ENCODE measurements around the gene SH3PXD2A. TPM values are rescaled to one million over a fixed set of nuclear protein-coding genes. Genes with fewer than 3 reads are reported as not detected.

The SH3PXD2A gene
- total RNA-seq, 4 donors from 2014 or later, result 55.7 to 71.8 (median 66.8) TPM

GRCh38 chr10:103626178-103626577, 229.2 kb downstream of the SH3PXD2A start:
- Histone ChIP-seq H3K27ac (no peak overlapping the region), H3K9me3 (no peaks in the 10 kb centered on the region), H3K36me3 (peaks cover 67% of the 10 kb centered on the region), H3K27me3 (no peaks in the 10 kb centered on the region), H3K4me1 (peaks cover 29% of the 10 kb centered on the region), H3K4me3 (no peak overlapping the region)
- TF ChIP-seq CTCF (IDR thresholded peaks at IDR 0.05) (no peak), EP300 (IDR thresholded peaks at IDR 0.05) (no peak), POLR2AphosphoS5 (IDR thresholded peaks at IDR 0.05) (no peak), POLR2A (IDR thresholded peaks at IDR 0.05) (no peak)
- WGBS, result 63% methylated on average over 6 of the region's 11 CpGs
- no peak for DNase-seq (ENCODE audit: low spot score in 2 of 2)

DNA sequence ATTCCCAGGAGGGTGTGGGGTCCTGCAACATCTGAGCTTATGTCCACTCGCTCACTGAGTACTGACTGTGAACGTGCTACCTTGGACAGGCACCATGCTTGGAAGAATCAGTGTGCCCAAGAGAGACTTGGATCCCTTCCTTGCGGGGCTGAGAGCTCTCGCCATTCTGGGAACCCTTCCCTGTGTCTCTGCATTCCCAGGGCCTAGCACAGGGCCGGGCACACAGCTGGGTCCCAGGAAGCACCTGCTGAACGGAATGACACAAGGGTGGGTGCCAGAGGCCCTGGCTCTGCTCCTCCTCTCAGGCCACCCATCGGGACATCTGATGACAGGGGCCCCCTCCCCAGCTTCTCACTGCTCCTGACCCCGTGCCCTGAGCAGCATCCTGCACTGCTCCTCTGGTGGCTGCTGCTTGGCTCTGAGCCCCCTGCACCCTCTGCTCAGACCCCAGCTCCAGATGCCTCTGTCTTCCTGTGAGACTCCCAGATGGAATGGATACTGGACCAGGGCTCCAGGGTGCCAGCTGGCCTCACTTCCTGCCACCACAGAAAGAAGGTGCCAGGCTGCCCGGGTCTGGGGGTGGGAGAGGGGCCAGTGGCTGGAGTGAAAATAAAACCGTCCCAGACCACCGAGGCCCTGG, 232.3 kb downstream of the SH3PXD2A start:
- peaks cover 57% of the 10 kb centered on the region for H3K4me1 ChIP-seq
- TF ChIP-seq EP300 (IDR thresholded peaks at IDR 0.05), result no peak
- TF ChIP-seq POLR2A (IDR thresholded peaks at IDR 0.05), result no peak
- TF ChIP-seq POLR2AphosphoS5 (IDR thresholded peaks at IDR 0.05), result no peak
- TF ChIP-seq CTCF (IDR thresholded peaks at IDR 0.05), result no peak
- peaks cover 91% of the 10 kb centered on the region for H3K36me3 ChIP-seq
- H3K27me3 ChIP-seq, result no peaks in the 10 kb centered on the region
- no peak overlapping the region for H3K4me3 ChIP-seq
- WGBS, result 72% methylated on average over 9 of the region's 11 CpGs
- no peak for DNase-seq (ENCODE audit: low spot score in 2 of 2)
- H3K27ac ChIP-seq, result no peak overlapping the region
- H3K9me3 ChIP-seq, result no peaks in the 10 kb centered on the region

- no peak for DNase-seq (ENCODE audit: low spot score in 2 of 2)
- 84% methylated on average over 18 of the region's 18 CpGs for WGBS
- Histone ChIP-seq H3K27me3 (no peaks in the 10 kb centered on the region), H3K4me1 (peaks cover 64% of the 10 kb centered on the region), H3K9me3 (no peaks in the 10 kb centered on the region), H3K4me3 (no peak overlapping the region), H3K36me3 (peaks cover 85% of the 10 kb centered on the region), H3K27ac (peak overlapping the region; percentile 59)
- TF ChIP-seq CTCF (IDR thresholded peaks at IDR 0.05) (no peak), POLR2A (IDR thresholded peaks at IDR 0.05) (no peak), POLR2AphosphoS5 (IDR thresholded peaks at IDR 0.05) (no peak), EP300 (IDR thresholded peaks at IDR 0.05) (no peak)
Measured at GRCh38 chr10:103622286-103622685, 233.1 kb downstream of the SH3PXD2A start.

DNA sequence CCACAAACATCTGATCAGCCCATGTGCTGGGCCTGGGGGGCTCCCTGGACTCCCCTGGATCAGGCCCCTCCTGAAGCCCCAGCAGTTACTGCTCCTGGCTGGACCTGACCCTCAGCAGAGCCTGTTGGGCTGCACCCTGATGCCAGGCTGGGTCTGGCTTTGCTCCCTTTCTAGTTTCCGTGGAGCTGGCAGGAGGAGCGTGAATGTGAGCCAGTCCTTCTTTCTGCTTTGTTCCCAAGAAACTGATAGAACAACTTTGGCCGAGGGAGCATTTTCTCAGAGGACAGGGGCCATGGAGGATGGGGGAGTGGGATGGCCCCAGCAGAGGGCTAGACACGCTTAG, 233.6 kb downstream of the SH3PXD2A start:
- 42% methylated on average over 4 of the region's 4 CpGs for WGBS
- no peak for DNase-seq (ENCODE audit: low spot score in 2 of 2)
- TF ChIP-seq EP300 (IDR thresholded peaks at IDR 0.05) (no peak), CTCF (IDR thresholded peaks at IDR 0.05) (no peak)
- peak overlapping the region; percentile 59 for H3K27ac ChIP-seq
- H3K36me3 ChIP-seq, result peaks cover 85% of the 10 kb centered on the region
- no peak overlapping the region for H3K4me3 ChIP-seq
- peaks cover 70% of the 10 kb centered on the region for H3K4me1 ChIP-seq
- no peaks in the 10 kb centered on the region for H3K9me3 ChIP-seq
- no peaks in the 10 kb centered on the region for H3K27me3 ChIP-seq

- peaks cover 76% of the 10 kb centered on the region for H3K4me1 ChIP-seq
- DNase-seq (ENCODE audit: low spot score in 2 of 2), result no peak
- H3K36me3 ChIP-seq, result peaks cover 83% of the 10 kb centered on the region
- no peaks in the 10 kb centered on the region for H3K27me3 ChIP-seq
- no peak overlapping the region for H3K4me3 ChIP-seq
- H3K27ac ChIP-seq, result peak overlapping the region; percentile 59
- WGBS, result 86% methylated on average over 11 of the region's 15 CpGs
- TF ChIP-seq EP300 (IDR thresholded peaks at IDR 0.05), result no peak
- no peak for TF ChIP-seq CTCF (IDR thresholded peaks at IDR 0.05)
- no peak for TF ChIP-seq POLR2AphosphoS5 (IDR thresholded peaks at IDR 0.05)
- no peaks in the 10 kb centered on the region for H3K9me3 ChIP-seq
Measured at GRCh38 chr10:103620891-103621782, 234.2 kb downstream of the SH3PXD2A start.
